Caco-2 (cell line): Measurements from ENCODE around the gene SLCO2A1. TPM values are rescaled to one million over a fixed set of nuclear protein-coding genes. Genes with fewer than 3 reads are reported as not detected.

Experiments used
- BruUV-seq: library from RNA; stranded (reverse); fragments of 400-500 nt; replicated peaks from 2 replicates; lab custom pipeline; 2021; lab: Mats Ljungman, UMichigan
- CTCF ChIA-PET: fragments of 300-600 bp; sonication (Branson Sonifier 250); formaldehyde crosslinking; loops from one replicate; lab custom pipeline; 2022; ENCODE audit warnings: antibody characterized with exemption; lab: Charles Lee
- POLR2A ChIA-PET: fragments of 300-600 bp; sonication (Branson Sonifier 250); formaldehyde crosslinking; loops from one replicate; lab custom pipeline; 2022; ENCODE audit warnings: antibody characterized with exemption; lab: Charles Lee
- DNase-seq, 2 experiments: peaks; one replicate each; pipeline versions ENCODE4 v3.0.0 to v3.0.0-alpha.2; 2020 to 2022
- H3K27me3 ChIP-seq: replicated peaks from 2 replicates; pipeline ENCODE4 v1.6.0; 2011; ENCODE audit warnings: low read length; ENCODE audit not compliant: control insufficient read depth, insufficient read depth
- H3K36me3 ChIP-seq: 2 replicates; pipeline ENCODE4 v1.5.1; 2011; ENCODE audit warnings: low read length; ENCODE audit not compliant: control insufficient read depth, insufficient read depth
- H3K4me1 ChIP-seq: fragments of 250-450 bp; sonication (Bioruptor Pico); 2 replicates; pipeline ENCODE4 v1.5.1; 2020; ENCODE audit warnings: mild to moderate bottlenecking
- H3K4me3 ChIP-seq: 2 replicates; pipeline ENCODE4 v1.5.1; 2011; ENCODE audit warnings: low read depth, mild to moderate bottlenecking, control low read depth, low read length
- H3K9me3 ChIP-seq: fragments of 250-450 bp; sonication (Bioruptor Pico); 2 replicates; pipeline ENCODE4 v1.5.1; 2020; ENCODE audit warnings: mild to moderate bottlenecking, moderate library complexity
- H3K27ac Mint-ChIP-seq: one replicate; pipeline ENCODE4 v1.8.0; 2022; ENCODE audit warnings: mixed read lengths; ENCODE audit not compliant: unreplicated experiment
- H3K27me3 Mint-ChIP-seq: one replicate; pipeline ENCODE4 v1.8.0; 2022; ENCODE audit warnings: mixed read lengths; ENCODE audit not compliant: insufficient read depth, unreplicated experiment
- H3K36me3 Mint-ChIP-seq: one replicate; pipeline ENCODE4 v1.8.0; 2022; ENCODE audit warnings: mild to moderate bottlenecking, mixed read lengths; ENCODE audit not compliant: insufficient read depth, unreplicated experiment
- H3K4me1 Mint-ChIP-seq: one replicate; pipeline ENCODE4 v1.8.0; 2022; ENCODE audit warnings: low read depth, mixed read lengths; ENCODE audit not compliant: unreplicated experiment
- H3K4me3 Mint-ChIP-seq: one replicate; pipeline ENCODE4 v1.8.0; 2022; ENCODE audit warnings: mild to moderate bottlenecking, moderate library complexity, mixed read lengths; ENCODE audit not compliant: unreplicated experiment
- H3K9me3 Mint-ChIP-seq: one replicate; pipeline ENCODE4 v1.8.0; 2022; ENCODE audit warnings: mixed read lengths; ENCODE audit not compliant: unreplicated experiment
- CTCF ChIP-seq, 2 experiments: fragments of 200-600 bp in 1 of 2; IDR thresholded peaks; 1 replicate in 1 of 2; 2 replicates in 1 of 2; pipeline versions ENCODE4 v1.5.1 to v1.8.0; 2011 to 2022; ENCODE audit warnings: antibody characterized with exemption in 1 of 2, control low read depth in 1 of 2, inconsistent platforms in 1 of 2, low read depth in 1 of 2, low read length in 1 of 2, mild to moderate bottlenecking in 1 of 2, moderate library complexity in 1 of 2; ENCODE audit not compliant: insufficient read depth in 1 of 2, severe bottlenecking in 1 of 2, unreplicated experiment in 1 of 2
- intact Hi-C: fragments of 100-400 bp; cut with micrococcal nuclease; formaldehyde crosslinking; loops from one replicate; pipeline ENCODE4 v1.10.0; 2022; ENCODE audit not compliant: unreplicated experiment
- total RNA-seq: library from RNA; stranded (reverse); gene quantifications from 2 replicates; pipeline ENCODE4 v1.2.3, GENCODE V29; 2022

SLCO2A1 gene
- total RNA-seq, 1 experiment from 2014 or later: 2.5 TPM

DNA sequence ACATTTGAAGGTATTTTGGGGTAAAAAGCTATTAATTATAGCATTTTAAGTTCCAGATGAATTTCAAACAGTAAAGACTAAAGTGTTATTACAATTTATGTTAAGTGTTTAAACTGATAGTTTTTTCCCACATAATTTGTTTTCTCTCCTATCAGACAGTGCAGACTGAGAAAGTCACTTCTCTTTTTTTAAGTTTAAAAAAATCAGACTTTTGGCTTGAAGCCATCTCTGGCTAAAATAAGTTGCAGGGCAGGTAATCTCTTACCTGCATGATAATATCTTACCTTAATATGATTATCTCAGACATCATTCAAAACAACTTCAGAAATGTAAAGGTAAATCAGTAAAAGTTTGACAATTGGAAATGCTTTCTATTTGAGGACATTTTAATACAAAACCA is 112.6 kb downstream of the SLCO2A1 start:
- intact Hi-C loops: no loop called here
- H3K4me1 ChIP-seq: no peaks in the 10 kb centered on the region
- Mint-ChIP-seq H3K27ac (no peak overlapping the region), H3K9me3 (no peaks in the 10 kb centered on the region), H3K36me3 (no peaks in the 10 kb centered on the region), H3K4me1 (no peaks in the 10 kb centered on the region), H3K4me3 (no peak overlapping the region), H3K27me3 (no peaks in the 10 kb centered on the region)
- no peak for TF ChIP-seq CTCF (IDR thresholded peaks at IDR 0.05; ENCODE audit: insufficient read depth in 1 of 2, low read depth in 1 of 2, low read length in 1 of 2, severe bottlenecking in 1 of 2, unreplicated experiment in 1 of 2)
- peaks cover 7% of the 10 kb centered on the region; the same call in 1 of the 2 replicates for H3K9me3 ChIP-seq
- no peaks in the 10 kb centered on the region for H3K36me3 ChIP-seq
- no peak overlapping the region for H3K4me3 ChIP-seq
- BruUV-seq: no TSS peak
- ChIA-PET CTCF (no interaction called here), POLR2A (no interaction called here)
- H3K27me3 ChIP-seq: no peaks in the 10 kb centered on the region
- DNase-seq: no peak

- no peaks in the 10 kb centered on the region for H3K27me3 Mint-ChIP-seq
- Histone ChIP-seq H3K9me3 (peaks cover 7% of the 10 kb centered on the region; the same call in 1 of the 2 replicates), H3K4me3 (no peak overlapping the region), H3K27me3 (no peaks in the 10 kb centered on the region), H3K4me1 (no peaks in the 10 kb centered on the region), H3K36me3 (no peaks in the 10 kb centered on the region)
- H3K27ac Mint-ChIP-seq: no peak overlapping the region
- no peaks in the 10 kb centered on the region for H3K4me1 Mint-ChIP-seq
- no peak overlapping the region for H3K4me3 Mint-ChIP-seq
- no peak for DNase-seq
- ChIA-PET POLR2A (no interaction called here), CTCF (no interaction called here)
- H3K36me3 Mint-ChIP-seq: no peaks in the 10 kb centered on the region
- no peak for TF ChIP-seq CTCF (IDR thresholded peaks at IDR 0.05; ENCODE audit: insufficient read depth in 1 of 2, low read depth in 1 of 2, low read length in 1 of 2, severe bottlenecking in 1 of 2, unreplicated experiment in 1 of 2)
- BruUV-seq: no TSS peak
- H3K9me3 Mint-ChIP-seq: no peaks in the 10 kb centered on the region
- intact Hi-C loops: no loop called here
Observed at GRCh38 chr3:133915685-133916658, 113.8 kb downstream of the SLCO2A1 start.

GRCh38 chr3:133914839-133915600 is 114.7 kb downstream of the SLCO2A1 start:
- POLR2A ChIA-PET: no interaction called here
- no peaks in the 10 kb centered on the region for H3K27me3 ChIP-seq
- no peaks in the 10 kb centered on the region for H3K36me3 ChIP-seq
- Mint-ChIP-seq H3K4me3 (no peak overlapping the region), H3K4me1 (no peaks in the 10 kb centered on the region), H3K27me3 (no peaks in the 10 kb centered on the region), H3K36me3 (no peaks in the 10 kb centered on the region), H3K9me3 (no peaks in the 10 kb centered on the region), H3K27ac (no peak overlapping the region)
- no TSS peak for BruUV-seq
- intact Hi-C loops: no loop called here
- no peak for DNase-seq
- H3K9me3 ChIP-seq: peaks cover 7% of the 10 kb centered on the region; the same call in 1 of the 2 replicates
- no peak for TF ChIP-seq CTCF (IDR thresholded peaks at IDR 0.05; ENCODE audit: insufficient read depth in 1 of 2, low read depth in 1 of 2, low read length in 1 of 2, severe bottlenecking in 1 of 2, unreplicated experiment in 1 of 2)
- H3K4me3 ChIP-seq: no peak overlapping the region
- no peaks in the 10 kb centered on the region for H3K4me1 ChIP-seq
- CTCF ChIA-PET: no interaction called here
